ENCODE data around the gene ABHD16A. TPM values are rescaled to one million over a fixed set of nuclear protein-coding genes. Genes with fewer than 3 reads are reported as not detected.

ABHD16A gene
- polyA plus RNA-seq, 1 donor from 2014 or later: 130 TPM

- H3K27me3 ChIP-seq (ENCODE audit: insufficient read depth, low read depth, low read length): no peaks in the 10 kb centered on the region
- no peaks in the 10 kb centered on the region for H3K9me3 ChIP-seq (ENCODE audit: low read length)
- no peak overlapping the region for H3K9ac ChIP-seq (ENCODE audit: low read length)
- H3K4me2 ChIP-seq (ENCODE audit: low read length): no peak overlapping the region
- H3K36me3 ChIP-seq (ENCODE audit: insufficient read depth, low read length): no peaks in the 10 kb centered on the region
- no peak overlapping the region for H3K27ac ChIP-seq (ENCODE audit: low read length)
- peaks cover 24% of the 10 kb centered on the region for H3K79me2 ChIP-seq (replicated peaks; ENCODE audit: insufficient read depth, low read length)
- H3K9me2 ChIP-seq (ENCODE audit: insufficient read depth, low read length): no peaks in the 10 kb centered on the region
- TF ChIP-seq REST (IDR thresholded peaks at IDR 0.05; ENCODE audit: borderline replicate concordance): no peak
- no peak for TF ChIP-seq RAD21 (conservative IDR thresholded peaks at IDR 0.05)
- TF ChIP-seq CTCF (IDR thresholded peaks at IDR 0.05; ENCODE audit: poor library complexity, severe bottlenecking): no peak
- TF ChIP-seq MXI1 (conservative IDR thresholded peaks at IDR 0.05; ENCODE audit: poor library complexity, severe bottlenecking): no peak
- TF ChIP-seq EP300 (conservative IDR thresholded peaks at IDR 0.05; ENCODE audit: poor library complexity, severe bottlenecking): no peak
- no peak for TF ChIP-seq POLR2AphosphoS5 (IDR thresholded peaks at IDR 0.05)
- no peak for TF ChIP-seq EZH2 (IDR thresholded peaks at IDR 0.05; ENCODE audit: borderline replicate concordance, insufficient read depth, low read length, poor library complexity, severe bottlenecking)
- TF ChIP-seq SMC3 (conservative IDR thresholded peaks at IDR 0.05; ENCODE audit: poor library complexity): no peak
- no peak for TF ChIP-seq TAF1 (IDR thresholded peaks at IDR 0.05; ENCODE audit: low read depth)
- no peaks in the 10 kb centered on the region for H4K20me1 ChIP-seq (ENCODE audit: insufficient read depth)
- no peak overlapping the region for H3K4me3 ChIP-seq (ENCODE audit: low read length)
- no peaks in the 10 kb centered on the region for H3F3A ChIP-seq (ENCODE audit: insufficient read depth, low read length, poor library complexity, severe bottlenecking)
- H2AFZ ChIP-seq (ENCODE audit: low read depth, low read length): no peak overlapping the region
These were observed 24.1 kb upstream of the ABHD16A start for GRCh38 chr6:31727034-31727716.

GRCh38 chr6:31725502-31726350, 22.6 kb upstream of the ABHD16A start:
- Histone ChIP-seq H3K79me2 (replicated peaks; ENCODE audit: insufficient read depth, low read length) (peaks cover 22% of the 10 kb centered on the region), H3K4me3 (ENCODE audit: low read length) (no peak overlapping the region), H4K20me1 (ENCODE audit: insufficient read depth) (no peaks in the 10 kb centered on the region), H3F3A (ENCODE audit: insufficient read depth, low read length, poor library complexity, severe bottlenecking) (no peaks in the 10 kb centered on the region), H3K27me3 (ENCODE audit: insufficient read depth, low read depth, low read length) (no peaks in the 10 kb centered on the region), H3K9me3 (ENCODE audit: low read length) (no peaks in the 10 kb centered on the region), H3K9ac (ENCODE audit: low read length) (no peak overlapping the region), H3K27ac (ENCODE audit: low read length) (no peak overlapping the region), H3K9me2 (ENCODE audit: insufficient read depth, low read length) (no peaks in the 10 kb centered on the region), H2AFZ (ENCODE audit: low read depth, low read length) (no peak overlapping the region), H3K36me3 (ENCODE audit: insufficient read depth, low read length) (no peaks in the 10 kb centered on the region), H3K4me2 (ENCODE audit: low read length) (no peak overlapping the region)
- TF ChIP-seq MXI1 (conservative IDR thresholded peaks at IDR 0.05; ENCODE audit: poor library complexity, severe bottlenecking) (no peak), SMC3 (conservative IDR thresholded peaks at IDR 0.05; ENCODE audit: poor library complexity) (no peak), TAF1 (IDR thresholded peaks at IDR 0.05; ENCODE audit: low read depth) (no peak), RAD21 (conservative IDR thresholded peaks at IDR 0.05) (no peak)

Measured in neural cell (in vitro differentiated cells).